Measurements from ENCODE around the gene PABPC1L. TPM values are rescaled to one million over a fixed set of nuclear protein-coding genes. Genes with fewer than 3 reads are reported as not detected.

The PABPC1L gene
- total RNA-seq, 1 donor from 2014 or later, result 17.1 TPM

DNA sequence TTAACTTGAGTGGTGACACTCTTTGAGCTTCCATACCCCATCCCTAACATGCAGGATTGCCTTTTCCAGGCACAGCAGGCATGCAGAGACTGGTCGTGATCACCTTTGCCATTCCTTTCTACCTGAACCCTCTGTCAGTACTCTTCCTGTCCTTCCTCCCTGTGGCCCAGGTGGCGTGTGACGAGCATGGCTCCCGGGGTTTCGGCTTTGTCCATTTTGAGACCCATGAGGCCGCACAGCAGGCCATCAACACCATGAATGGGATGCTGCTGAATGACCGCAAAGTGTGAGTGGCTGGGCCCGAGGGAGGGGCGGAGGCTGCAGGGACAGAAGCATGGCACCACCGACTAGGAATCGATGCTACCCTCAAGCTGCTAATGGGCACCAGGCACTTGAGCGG lies 6.7 kb downstream of the PABPC1L start:
- no peaks in the 10 kb centered on the region for H3K27me3 ChIP-seq (ENCODE audit: control insufficient read depth, insufficient read depth, low read length)
- DNase-seq (ENCODE audit: low read depth), result no peak
- TF ChIP-seq, protein P1, sequence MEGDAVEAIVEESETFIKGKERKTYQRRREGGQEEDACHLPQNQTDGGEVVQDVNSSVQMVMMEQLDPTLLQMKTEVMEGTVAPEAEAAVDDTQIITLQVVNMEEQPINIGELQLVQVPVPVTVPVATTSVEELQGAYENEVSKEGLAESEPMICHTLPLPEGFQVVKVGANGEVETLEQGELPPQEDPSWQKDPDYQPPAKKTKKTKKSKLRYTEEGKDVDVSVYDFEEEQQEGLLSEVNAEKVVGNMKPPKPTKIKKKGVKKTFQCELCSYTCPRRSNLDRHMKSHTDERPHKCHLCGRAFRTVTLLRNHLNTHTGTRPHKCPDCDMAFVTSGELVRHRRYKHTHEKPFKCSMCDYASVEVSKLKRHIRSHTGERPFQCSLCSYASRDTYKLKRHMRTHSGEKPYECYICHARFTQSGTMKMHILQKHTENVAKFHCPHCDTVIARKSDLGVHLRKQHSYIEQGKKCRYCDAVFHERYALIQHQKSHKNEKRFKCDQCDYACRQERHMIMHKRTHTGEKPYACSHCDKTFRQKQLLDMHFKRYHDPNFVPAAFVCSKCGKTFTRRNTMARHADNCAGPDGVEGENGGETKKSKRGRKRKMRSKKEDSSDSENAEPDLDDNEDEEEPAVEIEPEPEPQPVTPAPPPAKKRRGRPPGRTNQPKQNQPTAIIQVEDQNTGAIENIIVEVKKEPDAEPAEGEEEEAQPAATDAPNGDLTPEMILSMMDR (IDR thresholded peaks at IDR 0.05; ENCODE audit: insufficient read depth, low read length, severe bottlenecking), result no peak
- no peak for FAIRE-seq
- peaks cover 15% of the 10 kb centered on the region for H3K36me3 ChIP-seq (ENCODE audit: control insufficient read depth, insufficient read depth, low read length)
- H3K4me3 ChIP-seq (ENCODE audit: low read depth, low read length), result no peak overlapping the region

DNA sequence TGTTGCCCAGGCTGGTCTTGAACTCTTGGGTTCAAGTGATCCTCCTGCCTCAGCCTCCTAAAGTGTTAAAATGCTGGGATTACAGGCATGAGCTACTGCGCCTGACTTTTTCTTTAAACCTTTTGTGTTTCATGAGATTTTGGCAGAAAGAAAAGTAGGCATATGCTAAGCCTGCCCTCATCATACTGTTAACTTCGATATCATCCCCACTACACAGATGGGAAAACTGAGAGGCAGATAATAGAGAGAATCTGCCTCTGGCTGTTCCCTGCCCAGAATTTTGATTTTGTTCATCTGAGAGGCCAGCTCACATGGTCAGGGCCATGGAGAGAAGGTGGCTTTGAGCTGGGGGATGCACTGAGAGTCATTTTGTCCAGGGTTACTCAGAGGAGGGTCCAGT lies 7.5 kb downstream of the PABPC1L start:
- DNase-seq (ENCODE audit: low read depth) (no peak), FAIRE-seq (no peak)
- Histone ChIP-seq H3K27me3 (ENCODE audit: control insufficient read depth, insufficient read depth, low read length) (no peaks in the 10 kb centered on the region), H3K4me3 (ENCODE audit: low read depth, low read length) (no peak overlapping the region), H3K36me3 (ENCODE audit: control insufficient read depth, insufficient read depth, low read length) (peaks cover 15% of the 10 kb centered on the region)
- TF ChIP-seq, protein P1 (IDR thresholded peaks at IDR 0.05; ENCODE audit: insufficient read depth, low read length, severe bottlenecking), result no peak

DNA sequence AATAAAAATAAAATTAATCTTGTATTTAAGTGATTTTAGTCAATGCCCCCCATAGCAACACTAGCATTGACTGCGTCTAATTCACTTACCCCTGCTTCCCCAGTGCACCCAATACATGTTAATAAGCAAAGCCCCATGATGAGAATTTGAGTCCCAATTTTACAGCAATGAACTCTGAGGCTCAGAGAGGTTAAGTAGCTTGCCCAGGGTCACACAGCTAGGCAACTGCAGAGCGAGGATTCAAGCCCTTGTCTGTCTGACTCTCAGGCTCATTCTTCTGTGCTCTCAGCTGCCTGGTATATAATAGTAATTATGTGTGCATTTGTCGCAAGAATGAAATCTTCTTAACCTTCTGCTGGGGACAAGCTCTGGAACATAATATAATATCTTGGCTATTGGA lies 8.5 kb downstream of the PABPC1L start:
- Histone ChIP-seq H3K4me3 (ENCODE audit: low read depth, low read length) (no peak overlapping the region), H3K27me3 (ENCODE audit: control insufficient read depth, insufficient read depth, low read length) (no peaks in the 10 kb centered on the region), H3K36me3 (ENCODE audit: control insufficient read depth, insufficient read depth, low read length) (peaks cover 12% of the 10 kb centered on the region)
- TF ChIP-seq, protein P1 (IDR thresholded peaks at IDR 0.05; ENCODE audit: insufficient read depth, low read length, severe bottlenecking), result no peak
- DNase-seq (ENCODE audit: low read depth) (no peak), FAIRE-seq (no peak)

DNA sequence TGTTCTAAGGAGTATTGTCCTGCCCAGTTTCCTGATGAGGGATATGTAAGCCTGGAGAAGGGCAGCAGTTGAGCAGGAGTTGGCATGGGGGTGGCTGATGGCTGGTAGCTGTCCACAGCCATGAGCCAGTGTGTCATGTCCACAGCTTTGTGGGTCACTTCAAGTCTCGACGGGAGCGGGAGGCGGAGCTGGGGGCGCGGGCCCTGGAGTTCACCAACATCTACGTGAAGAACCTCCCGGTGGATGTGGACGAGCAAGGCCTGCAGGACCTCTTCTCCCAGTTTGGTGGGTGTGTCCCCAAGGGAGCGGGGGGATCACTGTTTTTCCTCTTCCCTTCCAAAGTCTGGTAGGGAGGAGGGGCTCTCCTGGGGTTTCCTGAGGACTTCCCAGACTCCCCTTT lies 8.9 kb downstream of the PABPC1L start:
- Histone ChIP-seq H3K27me3 (ENCODE audit: control insufficient read depth, insufficient read depth, low read length) (no peaks in the 10 kb centered on the region), H3K4me3 (ENCODE audit: low read depth, low read length) (no peak overlapping the region), H3K36me3 (ENCODE audit: control insufficient read depth, insufficient read depth, low read length) (peaks cover 12% of the 10 kb centered on the region)
- DNase-seq (ENCODE audit: low read depth), result no peak
- no peak for FAIRE-seq
- TF ChIP-seq, protein P1 (IDR thresholded peaks at IDR 0.05; ENCODE audit: insufficient read depth, low read length, severe bottlenecking), result no peak

DNA sequence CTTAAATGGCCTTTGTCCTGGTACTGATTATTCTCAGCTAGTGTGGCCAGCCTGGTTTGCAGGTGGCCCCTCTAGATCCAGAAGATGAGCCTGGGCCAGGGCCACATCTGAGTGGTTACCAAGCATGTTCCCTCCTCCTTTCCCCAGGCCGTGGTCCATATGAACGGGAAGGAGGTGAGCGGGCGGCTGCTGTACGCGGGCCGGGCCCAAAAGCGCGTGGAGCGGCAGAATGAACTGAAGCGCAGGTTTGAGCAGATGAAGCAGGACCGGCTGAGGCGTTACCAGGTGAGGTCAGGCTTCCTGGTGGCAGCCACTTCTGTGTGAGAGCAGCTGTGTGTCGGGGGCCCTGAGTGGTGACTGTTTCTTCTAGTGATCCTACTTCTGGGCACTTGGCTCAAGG lies 11.6 kb downstream of the PABPC1L start:
- DNase-seq (ENCODE audit: low read depth), result no peak
- no peak for FAIRE-seq
- H3K27me3 ChIP-seq (ENCODE audit: control insufficient read depth, insufficient read depth, low read length), result no peaks in the 10 kb centered on the region
- no peak overlapping the region for H3K4me3 ChIP-seq (ENCODE audit: low read depth, low read length)
- TF ChIP-seq, protein P1 (IDR thresholded peaks at IDR 0.05; ENCODE audit: insufficient read depth, low read length, severe bottlenecking), result no peak
- peaks cover 13% of the 10 kb centered on the region for H3K36me3 ChIP-seq (ENCODE audit: control insufficient read depth, insufficient read depth, low read length)

DNA sequence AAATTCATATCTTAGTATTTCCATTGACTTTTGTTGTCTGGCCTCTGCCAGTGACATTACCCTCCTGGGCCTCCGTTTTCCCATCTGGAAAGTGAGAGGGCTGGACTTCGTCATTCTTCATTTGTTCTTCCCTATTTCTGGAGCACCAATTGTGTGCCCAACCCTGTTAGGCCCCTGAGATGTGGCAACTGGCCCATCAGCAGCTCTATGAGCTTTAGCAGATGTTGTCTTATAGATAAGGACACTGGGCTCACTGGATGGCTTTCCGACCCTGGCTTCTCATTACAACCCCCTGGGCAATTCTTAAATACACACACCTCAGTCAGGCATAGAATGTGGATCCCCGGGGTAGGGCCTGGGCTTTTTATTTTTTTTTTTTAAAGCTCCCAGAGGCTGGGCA lies 14.7 kb downstream of the PABPC1L start:
- H3K27me3 ChIP-seq (ENCODE audit: control insufficient read depth, insufficient read depth, low read length), result no peaks in the 10 kb centered on the region
- DNase-seq (ENCODE audit: low read depth) (no peak), FAIRE-seq (no peak)
- H3K36me3 ChIP-seq (ENCODE audit: control insufficient read depth, insufficient read depth, low read length), result peaks cover 5% of the 10 kb centered on the region
- TF ChIP-seq, protein P1 (IDR thresholded peaks at IDR 0.05; ENCODE audit: insufficient read depth, low read length, severe bottlenecking), result no peak
- no peak overlapping the region for H3K4me3 ChIP-seq (ENCODE audit: low read depth, low read length)
